Vagina (tissue), 2 donors: Measurements from ENCODE around the gene NSG1.

Experiments
- CTCF ChIP-seq, 3 experiments: fragments of 450-650 bp in 2 of 3; fragments of 200-600 bp in 1 of 3; sonication (generic) in 1 of 3; IDR thresholded peaks; one replicate each; pipeline ENCODE4 v1.5.1; 2017 to 2019; ENCODE audit warnings: antibody characterized with exemption in 3 of 3, mild to moderate bottlenecking in 2 of 3, moderate library complexity in 2 of 3
- POLR2A ChIP-seq, 2 donors: fragments of 450-650 bp; IDR thresholded peaks; one replicate each; pipeline ENCODE4 v1.6.1; 2017; ENCODE audit warnings: antibody characterized with exemption in 2 of 2, mild to moderate bottlenecking in 2 of 2, moderate library complexity in 2 of 2
- POLR2AphosphoS5 ChIP-seq, 2 donors: sonication (generic); formaldehyde crosslinking; IDR thresholded peaks; one replicate each; pipeline ENCODE4 v1.9.0; 2017; ENCODE audit warnings: antibody characterized with exemption in 2 of 2, mild to moderate bottlenecking in 2 of 2, low read depth in 1 of 2; ENCODE audit not compliant: insufficient read depth in 1 of 2

DNA sequence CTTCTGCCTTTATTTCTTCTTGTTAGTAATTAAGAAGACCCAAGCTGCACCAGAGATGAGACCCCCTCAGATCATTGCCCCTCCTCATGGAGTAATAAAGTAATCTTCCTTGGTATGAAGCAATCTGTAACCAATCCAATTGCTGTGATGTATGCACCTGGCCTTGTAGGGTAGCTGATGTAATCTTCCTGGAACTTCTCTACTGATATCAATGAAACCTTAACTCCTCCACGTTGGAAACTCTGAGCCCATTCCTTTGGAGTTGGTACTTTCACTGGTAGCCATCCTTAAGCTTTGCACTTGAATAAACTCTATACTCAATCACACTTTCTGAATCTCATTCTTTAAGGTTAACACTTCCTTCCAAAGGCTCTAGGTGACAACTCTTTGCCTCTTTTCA lies 31.6 kb upstream of the NSG1 start:
- no peak for TF ChIP-seq POLR2AphosphoS5 (IDR thresholded peaks at IDR 0.05; ENCODE audit: insufficient read depth in 1 of 2, low read depth in 1 of 2)
- TF ChIP-seq CTCF (IDR thresholded peaks at IDR 0.05): no peak
- TF ChIP-seq POLR2A (IDR thresholded peaks at IDR 0.05): no peak
